AG04450 (cell line): Measurements from ENCODE around the gene CSNK1E. TPM values are rescaled to one million over a fixed set of nuclear protein-coding genes. Genes with fewer than 3 reads are reported as not detected.
A peak's percentile ranks its signal among the peaks of the same experiment; 100 is the strongest.

Source experiments
- CTCF ChIA-PET: fragments of 300-600, 350-600 bp; formaldehyde crosslinking; extraction: SDS; loops from one replicate; lab custom pipeline; 2022; ENCODE audit warnings: antibody characterized with exemption, inconsistent platforms; lab: Charles Lee
- POLR2A ChIA-PET: fragments of 350-600 bp; formaldehyde crosslinking; extraction: SDS; loops from one replicate; lab custom pipeline; 2021; ENCODE audit warnings: antibody characterized with exemption, inconsistent platforms; lab: Yijun Ruan, JAX
- DNase-seq: peaks from one replicate; pipeline ENCODE4 v3.0.0-alpha.2; 2011; ENCODE audit warnings: low read depth, low spot score
- H3K27ac ChIP-seq: one replicate; pipeline ENCODE4 v1.5.1; 2012; ENCODE audit warnings: low read depth, low read length, control low read depth
- H3K27me3 ChIP-seq: one replicate; pipeline ENCODE4 v1.6.0; 2012; ENCODE audit warnings: low read length; ENCODE audit not compliant: control insufficient read depth, insufficient read depth
- H3K4me3 ChIP-seq: 2 replicates; pipeline ENCODE4 v1.5.1; 2011; ENCODE audit warnings: mild to moderate bottlenecking, low read depth, low read length, control low read depth
- H3K9me3 ChIP-seq: 2 replicates; pipeline ENCODE4 v1.5.1; 2012; ENCODE audit warnings: low read length; ENCODE audit not compliant: control insufficient read depth, insufficient read depth
- polyA plus RNA-seq: library from polyadenylated mRNA; depleted of rRNA; stranded (reverse); fragments of >200 nt; gene quantifications from 2 replicates; pipeline ENCODE4 v1.2.3, GENCODE V29; 2011
- TF ChIP-seq, protein P1 (sequence below): IDR thresholded peaks from 2 replicates; pipeline ENCODE4 v1.5.1; 2011; ENCODE audit warnings: low read depth, low read length, control low read depth, inconsistent platforms

The CSNK1E gene
- polyA plus RNA-seq, 1 experiment = 109 TPM

DNA sequence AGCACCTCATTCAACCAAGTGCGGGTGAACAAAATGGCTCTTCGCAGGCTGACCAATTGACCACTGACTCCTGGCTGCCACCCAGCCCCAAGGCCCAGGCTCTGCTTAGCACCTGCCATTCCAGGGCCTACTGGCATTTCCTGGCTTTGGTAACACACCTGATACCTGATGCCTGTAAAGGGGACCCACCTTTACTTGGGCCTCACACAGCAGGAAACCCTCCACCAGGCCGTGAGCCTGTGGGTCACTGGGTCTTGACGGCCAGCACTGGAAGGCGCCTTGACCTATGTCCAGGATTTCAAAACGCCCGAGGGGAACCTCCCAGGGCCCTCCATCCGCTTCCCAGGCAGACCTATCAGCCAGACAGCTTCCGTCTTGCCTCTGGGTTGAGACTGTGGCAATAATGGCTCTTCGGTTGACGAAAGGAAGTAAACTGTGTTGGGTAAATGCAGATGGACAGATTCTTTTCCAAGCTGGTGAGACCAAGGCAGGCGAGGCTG, 27.6 kb downstream of the CSNK1E start:
- DNase-seq = no peak
- POLR2A ChIA-PET = interaction anchor here (0.5 to 0.6 kb wide), 2 partner anchors 26 to 47 kb away, joined by 3 to 4 read pairs; no protein-coding TSS in a partner anchor

DNA sequence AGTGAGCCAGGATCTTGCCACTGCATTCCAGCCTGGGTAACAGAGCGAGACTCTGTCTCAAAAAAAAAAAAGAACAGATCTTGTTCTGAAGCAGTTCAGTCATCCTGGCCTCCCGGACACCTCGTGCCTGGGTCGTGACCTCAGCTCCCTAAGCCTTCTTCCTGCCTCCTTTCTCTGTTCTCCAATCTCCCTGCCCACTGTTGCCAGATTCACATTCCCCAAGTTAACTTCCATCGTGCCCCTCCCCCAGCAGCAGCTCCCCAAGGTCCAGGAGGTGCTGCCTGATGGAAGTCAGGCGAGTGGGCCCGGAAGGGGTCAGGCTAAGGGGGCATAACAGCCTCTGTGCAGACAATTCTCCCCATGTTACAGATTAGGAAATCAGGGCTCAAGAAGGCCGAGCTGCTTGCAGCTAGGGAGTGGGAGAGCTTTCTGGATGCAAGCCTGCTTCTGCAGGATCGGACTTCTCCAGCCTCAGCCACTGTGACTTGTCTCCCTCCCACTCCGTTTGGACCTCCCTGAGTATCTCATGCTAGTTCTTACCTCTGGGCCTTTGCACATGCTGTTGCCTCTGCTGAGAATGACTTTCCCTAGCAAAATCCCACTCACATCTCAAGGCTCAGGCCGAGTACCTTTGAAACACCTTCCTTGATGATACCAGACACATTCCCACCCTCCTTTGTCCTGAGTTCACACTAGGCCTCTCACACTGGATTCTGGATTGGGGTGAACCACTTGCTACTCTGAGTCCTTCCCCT, 30.1 kb downstream of the CSNK1E start:
- Histone ChIP-seq H3K27me3 (no peaks in the 10 kb centered on the region), H3K9me3 (no peaks in the 10 kb centered on the region), H3K27ac (no peak overlapping the region), H3K4me3 (no peak overlapping the region)
- ChIA-PET CTCF (no interaction called here), POLR2A (no interaction called here)
- TF ChIP-seq, protein P1, sequence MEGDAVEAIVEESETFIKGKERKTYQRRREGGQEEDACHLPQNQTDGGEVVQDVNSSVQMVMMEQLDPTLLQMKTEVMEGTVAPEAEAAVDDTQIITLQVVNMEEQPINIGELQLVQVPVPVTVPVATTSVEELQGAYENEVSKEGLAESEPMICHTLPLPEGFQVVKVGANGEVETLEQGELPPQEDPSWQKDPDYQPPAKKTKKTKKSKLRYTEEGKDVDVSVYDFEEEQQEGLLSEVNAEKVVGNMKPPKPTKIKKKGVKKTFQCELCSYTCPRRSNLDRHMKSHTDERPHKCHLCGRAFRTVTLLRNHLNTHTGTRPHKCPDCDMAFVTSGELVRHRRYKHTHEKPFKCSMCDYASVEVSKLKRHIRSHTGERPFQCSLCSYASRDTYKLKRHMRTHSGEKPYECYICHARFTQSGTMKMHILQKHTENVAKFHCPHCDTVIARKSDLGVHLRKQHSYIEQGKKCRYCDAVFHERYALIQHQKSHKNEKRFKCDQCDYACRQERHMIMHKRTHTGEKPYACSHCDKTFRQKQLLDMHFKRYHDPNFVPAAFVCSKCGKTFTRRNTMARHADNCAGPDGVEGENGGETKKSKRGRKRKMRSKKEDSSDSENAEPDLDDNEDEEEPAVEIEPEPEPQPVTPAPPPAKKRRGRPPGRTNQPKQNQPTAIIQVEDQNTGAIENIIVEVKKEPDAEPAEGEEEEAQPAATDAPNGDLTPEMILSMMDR = no peak
- no peak for DNase-seq

More for the DNA sequence above, 27.6 kb downstream of the CSNK1E start:
- TF ChIP-seq, protein P1 = no peak
- no peak overlapping the region for H3K27ac ChIP-seq
- H3K9me3 ChIP-seq = no peaks in the 10 kb centered on the region
- no peak overlapping the region for H3K4me3 ChIP-seq
- no peaks in the 10 kb centered on the region for H3K27me3 ChIP-seq
- CTCF ChIA-PET = interaction anchor here (0.7 kb wide), 1 partner anchor 175 kb away, joined by 3 read pairs; no protein-coding TSS in a partner anchor

DNA sequence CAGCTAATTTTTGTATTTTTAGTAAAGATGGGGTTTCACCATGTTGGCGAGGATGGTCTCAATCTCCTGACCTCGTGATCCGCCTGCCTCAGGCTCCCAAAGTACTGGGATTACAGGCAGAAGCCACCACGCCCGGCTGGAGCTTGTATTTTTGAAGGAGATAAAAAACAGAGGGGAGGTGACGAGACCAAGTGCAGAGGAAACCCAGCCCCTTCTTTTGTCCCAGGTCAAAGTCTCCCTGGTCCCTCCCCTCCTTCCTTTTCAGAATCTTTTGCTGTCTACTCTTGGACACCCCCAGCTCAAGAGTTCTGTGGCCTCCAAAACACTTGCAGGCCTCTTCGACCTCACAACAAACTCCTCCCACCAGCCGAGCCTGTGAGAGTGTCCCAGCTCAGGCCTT, 32.2 kb downstream of the CSNK1E start:
- H3K9me3 ChIP-seq = no peaks in the 10 kb centered on the region
- H3K4me3 ChIP-seq = no peak overlapping the region
- H3K27me3 ChIP-seq = no peaks in the 10 kb centered on the region
- peak overlapping the region; percentile 31 for H3K27ac ChIP-seq
- CTCF ChIA-PET = interaction anchor here (1.0 kb wide), 1 partner anchor 170 kb away, joined by 3 read pairs; no protein-coding TSS in a partner anchor
- no peak for DNase-seq
- TF ChIP-seq, protein P1 = no peak
- POLR2A ChIA-PET = interaction anchor here (0.7 kb wide), 2 partner anchors 29 to 174 kb away, joined by 5 read pairs; no protein-coding TSS in a partner anchor

DNA sequence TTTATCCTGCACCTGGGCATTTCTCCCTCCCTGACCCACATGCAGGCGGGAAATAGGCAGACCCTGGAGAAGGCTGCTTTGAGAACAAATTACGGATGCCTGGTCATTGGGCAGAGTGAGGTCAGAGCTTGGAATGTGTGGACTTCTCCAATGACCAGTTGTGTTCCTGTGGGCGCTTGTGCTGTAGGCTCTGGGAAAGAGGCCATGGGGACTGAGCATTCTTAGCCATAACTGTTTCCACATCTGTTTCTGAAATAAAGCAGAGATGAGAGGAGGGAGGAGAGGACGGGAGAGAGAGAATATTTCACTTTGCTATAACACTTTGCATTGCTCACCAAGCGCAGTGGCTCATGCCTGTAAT, 33.2 kb downstream of the CSNK1E start:
- H3K27ac ChIP-seq = peak overlapping the region; percentile 96
- CTCF ChIA-PET = interaction anchor here (1.0 kb wide), 1 partner anchor 169 kb away, joined by 3 read pairs; no protein-coding TSS in a partner anchor

More for the DNA sequence above, 33.2 kb downstream of the CSNK1E start:
- Histone ChIP-seq H3K9me3 (no peaks in the 10 kb centered on the region), H3K4me3 (no peak overlapping the region), H3K27me3 (no peaks in the 10 kb centered on the region)
- POLR2A ChIA-PET = no interaction called here
- DNase-seq = peak; percentile 82
- TF ChIP-seq, protein P1 = no peak
